Measurements from ENCODE around the gene DCC. TPM values are rescaled to one million over a fixed set of nuclear protein-coding genes. Genes with fewer than 3 reads are reported as not detected.
"Not testable (repeated sequence)": the region's sequence is repeated elsewhere in the genome, so short reads cannot be mapped to it uniquely, and the experiment has no call there.

DCC gene
- total and polyA plus RNA-seq, 2 of the 8 experiments (the other 6 are each of a cell fraction or from before 2014, with no cell fraction given) = 0.14 to 1.4 TPM

GRCh38 chr18:52366851-52367250 lies 26.9 kb downstream of the DCC start:
- H3K27ac ChIP-seq (ENCODE audit: low read depth, low read length); H3K23ac ChIP-seq (ENCODE audit: insufficient read length); H2BK120ac ChIP-seq (replicated peaks; ENCODE audit: low read depth, low read length); H4K20me1 ChIP-seq (replicated peaks in 1 of 2; ENCODE audit: control insufficient read depth in 1 of 2, insufficient read depth in 2 of 2, low read length in 2 of 2); H3K14ac ChIP-seq (ENCODE audit: insufficient read length); H3K36me3 ChIP-seq (ENCODE audit: control insufficient read depth in 2 of 4, insufficient read depth in 4 of 4, low read length in 3 of 4); H3K9me3 ChIP-seq (ENCODE audit: insufficient read depth in 2 of 2, low read depth in 1 of 2, low read length in 1 of 2); H3K56ac ChIP-seq (replicated peaks; ENCODE audit: insufficient read length, low read depth, low read length); H3K18ac ChIP-seq (ENCODE audit: extremely low read depth, low read length); FAIRE-seq; H3K4me2 ChIP-seq (ENCODE audit: insufficient read depth in 1 of 2, low read depth in 2 of 2, low read length in 2 of 2); H4K8ac ChIP-seq (ENCODE audit: extremely low read depth, insufficient read depth, low read length); H3K9ac ChIP-seq (replicated peaks in 1 of 4; ENCODE audit: extremely low read depth in 1 of 4, low read depth in 3 of 4, low read length in 3 of 4); H2BK5ac ChIP-seq (ENCODE audit: low read depth, low read length); H3K27me3 ChIP-seq (replicated peaks in 1 of 4; ENCODE audit: control insufficient read depth in 3 of 4, extremely low read depth in 1 of 4, insufficient read depth in 3 of 4, low read length in 3 of 4); POLR2A ChIA-PET (ENCODE audit: partially characterized antibody); H3K4me3 ChIP-seq (ENCODE audit: extremely low read depth in 1 of 4, insufficient read depth in 2 of 4, low read depth in 3 of 4, low read length in 4 of 4); H4K91ac ChIP-seq (replicated peaks; ENCODE audit: insufficient read length, low read length); DNase-seq (ENCODE audit: low read depth in 1 of 2, low spot score in 2 of 2); H3K23me2 ChIP-seq (ENCODE audit: low read depth, low read length); H2AFZ ChIP-seq (ENCODE audit: low read length); H2BK12ac ChIP-seq (ENCODE audit: low read depth, low read length); H2BK20ac ChIP-seq (ENCODE audit: low read length); H4K5ac ChIP-seq (ENCODE audit: insufficient read length, low read depth, low read length); H3K79me2 ChIP-seq (ENCODE audit: control insufficient read depth in 1 of 2, insufficient read depth in 2 of 2, low read length in 2 of 2); H3K4ac ChIP-seq (replicated peaks; ENCODE audit: insufficient read length, low read depth, low read length); CTCF ChIA-PET (ENCODE audit: partially characterized antibody); H2BK15ac ChIP-seq (ENCODE audit: low read length); H3K4me1 ChIP-seq (replicated peaks in 1 of 4; ENCODE audit: control insufficient read depth in 3 of 4, insufficient read depth in 4 of 4, low read length in 3 of 4); H2AK5ac ChIP-seq (ENCODE audit: low read depth, low read length); H3K79me1 ChIP-seq (ENCODE audit: low read depth, low read length): not testable (repeated sequence)
- WGBS, 2 experiments (ENCODE audit: extremely low coverage in 1 of 2, insufficient coverage in 1 of 2, insufficient read length in 1 of 2, insufficient replicate concordance in 2 of 2, low coverage in 1 of 2, low lambda C conversion rate in 2 of 2, missing lambda C conversion rate in 1 of 2) = 97% methylated on average over 7 of the region's 27 CpGs; no CpG with 5 or more reads in 1 of the 2 experiments

Measured in H1 (cell line).